GM21423 (cell line): ENCODE results near the gene UBB.
"Not testable (repeated sequence)": the region's sequence is repeated elsewhere in the genome, so short reads cannot be mapped to it uniquely, and the experiment has no call there.

ENCODE experiments used
- ATAC-seq: cut with Tn5 transposase; IDR thresholded peaks from one replicate; pipeline ENCODE4 v1.9.1; 2021; ENCODE audit warnings: mild to moderate bottlenecking, moderate library complexity; ENCODE audit not compliant: unreplicated experiment

The UBB gene

DNA sequence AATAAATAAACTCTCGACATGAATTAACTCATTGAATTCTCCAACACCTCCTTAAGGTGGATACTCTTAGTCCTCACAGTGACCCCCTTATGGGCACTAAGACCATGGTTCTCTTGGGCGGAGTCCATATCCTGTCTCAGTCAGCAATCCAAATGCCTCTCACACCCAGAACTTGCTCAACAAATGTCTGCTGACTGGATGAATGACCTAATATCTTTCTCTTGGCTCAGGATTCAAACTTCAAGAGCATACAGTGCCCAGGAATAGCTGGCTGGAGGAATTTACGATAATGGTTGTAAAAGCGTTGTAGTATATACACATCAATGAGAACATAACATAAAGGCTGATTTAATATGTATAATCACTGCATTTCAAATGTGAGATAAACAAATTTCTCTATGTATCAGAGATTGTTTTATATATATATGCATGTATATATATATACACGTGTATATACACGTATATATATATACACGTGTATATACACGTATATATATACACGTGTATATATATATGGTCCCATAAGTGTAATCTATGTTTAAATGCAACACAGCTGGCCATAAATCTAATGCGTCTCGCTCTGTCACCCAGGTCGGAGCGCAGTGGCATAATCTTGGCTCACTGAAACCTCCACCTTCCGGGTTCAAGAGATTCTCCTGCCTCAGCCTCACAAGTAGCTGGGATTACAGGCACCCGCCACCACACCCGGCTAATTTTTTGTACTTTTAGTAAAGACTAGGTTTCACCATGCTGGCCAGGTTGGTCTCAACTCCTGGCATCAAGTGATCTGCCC is 6.5 kb upstream of the UBB start:
- ATAC-seq: no peak

DNA sequence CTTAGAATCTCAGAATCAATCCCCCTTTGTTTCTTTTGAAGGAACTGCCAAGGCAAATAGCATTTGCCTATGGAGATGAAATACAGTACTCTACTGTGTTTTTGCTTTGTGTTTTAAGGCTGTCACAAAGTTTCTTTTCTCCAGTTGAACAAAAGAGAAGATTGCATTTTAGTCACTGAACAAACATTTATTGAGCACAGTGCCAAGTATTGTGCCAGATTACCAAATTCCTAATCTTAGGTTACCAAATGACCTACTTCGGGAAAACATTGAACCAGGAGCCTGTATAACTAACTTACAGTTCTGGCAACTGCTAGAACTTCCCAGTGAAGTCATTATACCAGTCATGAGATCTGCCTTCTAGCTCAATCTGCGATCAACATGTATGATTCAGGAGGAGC is 3.0 kb upstream of the UBB start:
- no peak for ATAC-seq

DNA sequence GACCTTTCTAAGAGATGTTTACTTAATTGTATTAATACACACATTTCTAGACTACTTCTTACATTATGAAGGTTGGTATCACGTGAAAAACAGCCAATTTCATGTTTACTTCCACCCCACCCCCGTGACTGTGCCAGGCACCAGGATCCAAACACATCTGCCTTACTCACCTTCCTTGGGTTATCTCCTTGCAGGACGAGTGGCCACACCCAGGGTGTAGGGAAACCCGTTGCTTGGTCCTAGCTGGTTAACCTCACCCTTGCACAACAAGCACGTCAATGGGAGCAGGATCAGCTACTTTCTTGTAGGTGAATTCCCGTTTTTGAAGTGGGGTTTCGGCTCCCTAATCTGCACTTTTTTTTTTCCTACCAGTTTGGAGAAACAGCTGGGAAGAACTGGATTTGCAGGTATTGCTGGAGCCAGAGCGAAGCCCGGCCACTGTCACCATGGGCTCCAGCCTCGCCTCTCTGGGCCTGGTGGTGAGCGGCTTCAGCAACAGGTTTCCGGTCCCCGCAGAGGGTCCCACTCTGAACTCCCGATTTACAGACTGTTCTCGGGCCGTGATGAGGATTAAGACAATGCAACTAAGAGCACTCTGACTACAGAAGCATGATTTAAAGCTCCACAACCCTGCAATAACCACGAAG is 2.1 kb upstream of the UBB start:
- no peak for ATAC-seq

DNA sequence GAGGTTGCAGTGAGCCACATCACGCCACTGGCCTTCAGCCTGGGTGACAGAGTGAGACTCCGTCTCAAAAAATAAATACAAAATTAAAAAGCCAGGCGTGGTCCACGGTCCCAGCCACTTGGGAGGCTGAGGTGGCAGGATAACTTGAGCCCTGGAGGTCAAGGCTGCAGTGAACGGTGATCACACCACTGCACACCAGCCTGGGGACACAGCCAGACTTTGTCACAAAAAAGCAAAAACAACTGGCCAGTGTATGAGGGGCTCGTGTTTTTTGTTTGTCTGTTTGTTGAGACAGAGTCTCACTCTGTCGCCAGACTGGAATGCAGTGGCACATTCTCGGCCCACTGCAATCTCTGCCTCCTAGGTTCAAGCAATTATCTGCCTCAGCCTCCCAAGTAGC is 1.2 kb upstream of the UBB start:
- ATAC-seq: no peak

DNA sequence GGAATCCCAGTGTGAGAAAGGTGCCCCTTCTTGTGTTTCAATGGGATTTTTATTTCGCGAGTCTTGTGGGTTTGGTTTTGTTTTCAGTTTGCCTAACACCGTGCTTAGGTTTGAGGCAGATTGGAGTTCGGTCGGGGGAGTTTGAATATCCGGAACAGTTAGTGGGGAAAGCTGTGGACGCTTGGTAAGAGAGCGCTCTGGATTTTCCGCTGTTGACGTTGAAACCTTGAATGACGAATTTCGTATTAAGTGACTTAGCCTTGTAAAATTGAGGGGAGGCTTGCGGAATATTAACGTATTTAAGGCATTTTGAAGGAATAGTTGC is 567 bp downstream of the UBB start:
- peak; percentile 7 for ATAC-seq

DNA sequence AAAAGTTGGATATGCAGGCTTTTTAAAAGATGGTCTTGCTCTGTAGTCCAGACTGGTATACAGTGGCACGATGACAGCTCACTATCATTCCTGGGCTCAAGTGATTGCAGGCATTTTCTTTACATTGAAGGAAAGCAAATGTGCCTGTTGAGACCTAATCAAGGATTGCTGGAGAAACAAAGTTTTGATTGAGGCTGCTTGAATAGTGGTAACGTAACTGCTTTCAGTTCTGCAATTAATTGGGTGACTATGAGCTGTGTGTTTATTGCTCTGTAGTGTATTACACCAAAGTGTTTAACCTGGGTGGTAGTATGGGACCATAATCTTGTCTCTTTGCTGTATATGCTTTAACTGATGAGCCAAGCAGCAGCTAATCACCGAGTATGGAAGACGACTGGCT is 2.3 kb downstream of the UBB start:
- no peak for ATAC-seq

DNA sequence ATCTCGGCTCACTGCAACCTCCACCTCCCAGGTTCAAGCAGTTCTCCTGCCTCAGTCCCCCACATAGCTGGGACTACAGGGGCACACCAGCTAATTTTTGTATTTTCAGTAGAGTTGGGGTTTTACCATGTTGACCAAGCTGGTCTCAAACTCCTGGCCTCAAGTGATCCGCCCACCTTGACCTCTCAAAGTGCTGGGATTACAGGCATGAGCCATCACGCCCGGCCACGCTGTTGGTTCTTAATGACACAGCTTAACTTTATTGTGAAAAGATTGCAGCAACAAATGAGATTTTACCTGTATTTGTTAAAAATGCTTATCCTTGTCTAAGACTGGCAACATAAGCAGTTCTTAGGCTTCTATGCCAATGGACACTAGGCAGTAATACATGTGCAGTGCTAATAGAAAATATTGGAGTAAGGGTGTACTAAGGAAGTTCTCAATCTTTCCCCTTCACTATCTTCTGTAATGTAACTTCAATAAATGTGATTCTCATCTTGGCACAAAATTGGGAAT is 2.9 kb downstream of the UBB start:
- ATAC-seq: no peak

DNA sequence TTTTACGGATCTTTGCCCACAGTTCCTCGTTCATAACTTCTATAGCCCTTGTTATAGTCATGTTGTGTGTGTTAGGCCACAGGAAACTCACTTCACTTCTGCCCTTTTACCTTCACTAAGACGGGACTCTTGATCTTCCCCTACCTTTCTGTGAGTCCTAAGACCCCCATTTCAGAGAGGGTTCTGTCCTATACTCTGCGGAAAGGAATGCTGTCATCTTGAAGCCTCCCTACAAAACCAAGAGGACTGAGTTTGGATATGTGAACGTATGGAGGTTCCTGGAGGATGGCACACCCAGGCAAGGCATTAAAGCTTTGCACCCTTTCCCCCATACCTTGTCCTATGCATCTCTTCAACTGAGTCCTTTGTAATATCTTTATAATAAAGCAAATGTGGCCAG is 3.7 kb downstream of the UBB start:
- no peak for ATAC-seq

DNA sequence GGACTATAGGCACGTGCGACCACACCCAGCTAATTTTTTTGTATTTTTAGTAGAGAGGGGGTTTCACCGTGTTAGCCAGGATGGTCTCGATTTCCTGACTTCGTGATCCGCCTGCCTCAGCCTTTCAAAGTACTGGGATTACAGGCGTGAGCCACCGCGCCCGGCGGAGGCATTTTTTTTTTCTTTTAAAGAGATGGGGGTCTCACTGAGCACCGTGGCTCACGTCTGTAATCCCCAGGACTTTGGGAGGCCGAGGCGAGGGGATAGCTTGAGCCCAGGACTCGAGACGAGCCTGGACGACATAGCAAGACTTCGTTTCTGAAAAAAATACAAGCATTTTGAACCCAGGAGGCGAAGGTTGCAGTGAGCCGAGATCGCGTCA is 5.2 kb downstream of the UBB start:
- not testable (repeated sequence) for ATAC-seq

DNA sequence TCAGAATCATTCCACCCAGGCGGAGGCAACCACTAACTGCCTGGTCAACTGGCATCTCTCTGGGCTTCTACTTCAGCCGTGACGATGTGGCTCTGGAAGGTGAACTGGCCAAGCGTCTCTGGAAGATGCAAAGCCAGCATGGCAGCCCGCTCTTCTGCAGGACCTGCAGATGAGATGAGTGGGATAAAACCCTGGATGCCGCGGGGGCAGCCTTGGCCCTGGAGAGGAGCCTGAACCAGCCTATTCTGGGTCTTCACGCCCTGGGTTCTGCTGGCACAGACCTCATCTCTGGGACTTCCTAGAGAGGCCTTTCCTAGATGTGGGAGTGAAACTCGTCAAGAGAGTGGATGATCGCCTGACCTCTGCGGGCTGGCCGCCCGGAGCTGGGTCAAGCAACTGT is 10.6 kb downstream of the UBB start:
- ATAC-seq: no peak

DNA sequence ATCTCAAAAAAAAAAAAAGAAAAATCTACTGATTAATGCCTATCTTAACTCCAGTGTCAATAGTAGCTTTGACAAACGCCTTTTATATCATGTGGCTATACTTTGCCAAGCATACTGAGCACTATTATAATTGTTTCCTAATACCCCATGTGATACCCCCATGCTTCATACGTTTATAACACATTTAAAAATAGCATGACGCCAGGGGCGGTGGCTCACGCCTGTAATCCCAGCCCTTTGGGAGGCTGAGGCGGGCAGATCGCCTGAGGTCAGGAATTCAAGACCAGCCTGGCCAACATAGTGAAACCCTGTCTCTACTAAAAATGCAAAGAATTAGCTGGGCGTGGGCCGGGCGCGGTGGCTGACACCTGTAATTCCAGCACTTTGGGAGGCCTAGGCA is 11.6 kb downstream of the UBB start:
- ATAC-seq: not testable (repeated sequence)

DNA sequence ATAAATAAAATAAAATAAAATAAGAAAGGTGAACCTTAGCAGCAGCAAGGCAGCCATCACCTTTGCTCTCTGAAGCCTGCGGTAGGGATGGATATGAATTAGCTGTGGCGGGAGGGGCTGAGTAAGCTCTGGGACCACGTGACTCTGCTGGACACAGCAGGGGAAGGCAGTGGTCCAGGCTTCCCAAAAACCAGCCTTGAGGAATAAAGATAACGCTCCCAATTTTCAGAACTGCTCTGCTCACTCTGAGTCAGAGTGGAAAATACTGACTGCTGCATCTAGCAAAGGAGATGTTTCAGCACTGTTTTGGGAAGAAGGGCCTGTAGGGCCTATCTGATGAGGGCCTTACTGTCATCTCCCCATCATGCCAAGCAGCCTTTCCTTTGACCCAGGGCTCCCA is 15.0 kb downstream of the UBB start:
- not testable (repeated sequence) for ATAC-seq

DNA sequence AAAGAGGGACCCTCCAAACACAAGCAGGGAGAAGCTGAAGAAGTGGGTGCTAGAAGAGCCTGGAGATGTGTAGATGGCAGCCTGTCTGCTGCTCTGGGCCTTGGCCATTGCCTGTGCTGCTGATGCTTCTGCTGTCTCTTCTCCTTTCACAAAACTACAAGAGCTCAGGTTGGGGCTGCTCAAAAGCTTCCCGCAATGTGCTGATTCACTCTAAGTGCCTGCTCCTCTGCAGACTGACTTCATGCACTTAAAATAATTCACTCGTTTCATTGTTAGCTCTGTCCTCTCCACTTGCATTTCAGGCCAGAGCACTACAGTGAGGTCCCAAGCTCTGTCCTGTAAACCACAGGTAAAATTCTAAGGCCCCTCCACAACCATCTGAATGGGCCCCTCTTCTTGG is 15.8 kb downstream of the UBB start:
- not testable (repeated sequence) for ATAC-seq

DNA sequence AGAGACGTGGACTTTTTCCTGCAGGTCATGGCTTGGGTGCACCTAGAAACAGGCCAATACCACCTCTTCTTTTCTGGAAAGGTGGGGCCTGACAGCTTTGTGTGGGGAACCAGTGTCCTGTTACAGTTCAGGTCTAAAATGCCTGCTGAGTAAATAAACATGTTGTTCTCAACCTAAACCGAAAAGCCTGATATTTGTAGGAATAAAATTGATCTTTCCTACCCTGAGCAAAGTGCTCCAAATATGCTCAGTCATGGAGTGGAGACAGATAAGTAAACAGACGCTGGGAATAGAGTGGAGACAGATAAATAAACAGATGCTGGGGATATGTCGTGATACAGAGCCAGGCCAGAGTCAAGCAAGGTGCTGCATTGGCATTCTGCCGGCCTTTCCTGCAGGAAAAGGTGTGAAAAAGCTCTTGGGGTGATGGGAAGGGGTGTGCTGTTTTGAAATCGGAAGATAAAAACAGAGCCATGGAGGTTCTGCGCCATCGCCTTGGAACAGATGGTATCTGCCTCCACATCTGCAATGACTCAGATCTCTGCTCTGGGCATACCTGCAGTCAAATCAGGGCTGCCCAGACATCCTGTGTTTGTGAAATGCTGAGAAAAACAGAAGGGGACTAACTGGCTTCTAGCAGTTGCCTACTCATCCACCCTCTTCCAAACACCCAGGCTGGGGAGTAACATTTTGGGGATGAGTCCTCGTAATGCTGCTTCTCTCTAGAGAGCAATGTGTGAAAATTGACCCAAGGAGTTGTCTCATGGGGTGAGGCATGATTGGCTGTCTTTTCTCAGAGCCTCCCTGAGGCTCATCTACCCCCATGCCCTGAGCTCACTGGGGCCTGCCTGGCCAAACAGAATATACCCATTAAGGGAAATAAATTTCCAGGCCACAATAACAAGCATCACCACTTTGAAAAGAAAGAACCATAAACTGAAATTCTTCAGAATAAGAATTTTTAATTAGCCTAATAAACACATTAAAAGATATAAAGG is 17.7 kb downstream of the UBB start:
- ATAC-seq: peak; percentile 88

DNA sequence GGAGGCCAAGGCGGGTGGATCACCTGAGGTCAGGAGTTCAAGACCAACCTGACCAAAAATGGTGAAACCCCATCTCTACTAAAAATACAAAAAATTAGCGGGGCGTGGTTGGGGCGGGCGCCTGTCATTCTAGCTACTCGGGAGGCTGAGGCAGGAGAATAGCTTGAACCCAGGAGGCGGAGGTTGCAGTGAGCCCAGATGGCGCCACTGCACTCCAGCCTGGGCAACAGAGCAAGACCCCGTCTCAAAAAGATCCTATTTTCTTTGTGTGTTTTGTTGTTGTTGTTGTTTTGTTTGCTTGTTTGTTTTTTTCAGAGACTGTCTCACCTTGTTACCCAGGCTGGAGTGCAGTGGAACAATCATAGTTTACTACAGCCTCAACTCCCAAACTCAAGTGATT is 23.0 kb downstream of the UBB start:
- not testable (repeated sequence) for ATAC-seq

DNA sequence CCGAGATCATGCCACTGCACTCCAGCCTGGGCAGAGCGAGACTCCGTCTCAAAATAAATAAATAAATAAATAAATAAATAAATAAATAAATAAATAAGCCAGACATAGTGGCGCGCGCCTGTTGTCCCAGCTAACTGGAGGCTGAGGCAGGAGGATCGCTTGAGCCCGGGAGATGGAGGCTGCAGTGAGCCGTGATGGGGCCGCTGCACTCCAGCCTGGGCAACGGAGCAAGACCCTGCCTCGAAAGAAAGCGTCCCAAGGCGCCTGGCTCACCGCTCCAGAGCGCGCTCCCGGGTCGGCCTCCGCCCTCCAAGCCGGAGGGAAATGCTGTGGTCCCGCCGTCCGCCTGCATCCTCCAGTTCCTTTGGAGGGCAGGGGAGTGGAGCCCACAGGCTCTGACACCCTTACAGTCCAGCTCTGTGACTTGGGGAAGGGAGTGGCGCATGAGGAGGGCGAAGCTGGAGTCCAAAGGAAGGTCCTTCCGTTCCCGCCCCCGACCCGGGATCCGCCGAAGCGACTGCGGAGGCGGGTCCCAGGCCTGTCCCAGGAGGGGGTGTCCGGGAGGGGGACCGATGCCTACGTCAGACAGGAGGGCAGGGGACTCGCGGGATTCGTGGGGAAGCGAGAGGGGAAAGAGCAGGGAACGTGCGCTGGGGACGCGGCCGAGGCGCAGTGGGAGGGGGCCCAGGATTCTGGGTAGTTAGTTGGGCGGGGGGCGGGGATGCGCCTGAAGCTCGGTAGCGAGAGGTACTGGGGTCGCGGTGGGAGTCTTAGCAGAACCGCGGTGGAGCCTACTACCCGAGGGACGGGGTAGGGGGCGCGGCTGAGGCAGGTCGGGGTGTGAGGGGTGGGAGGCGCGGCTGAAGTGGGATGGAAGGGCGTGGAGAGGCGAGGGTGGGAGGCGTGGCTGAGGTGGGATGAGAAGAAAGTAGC is 26.1 kb downstream of the UBB start:
- no peak for ATAC-seq

DNA sequence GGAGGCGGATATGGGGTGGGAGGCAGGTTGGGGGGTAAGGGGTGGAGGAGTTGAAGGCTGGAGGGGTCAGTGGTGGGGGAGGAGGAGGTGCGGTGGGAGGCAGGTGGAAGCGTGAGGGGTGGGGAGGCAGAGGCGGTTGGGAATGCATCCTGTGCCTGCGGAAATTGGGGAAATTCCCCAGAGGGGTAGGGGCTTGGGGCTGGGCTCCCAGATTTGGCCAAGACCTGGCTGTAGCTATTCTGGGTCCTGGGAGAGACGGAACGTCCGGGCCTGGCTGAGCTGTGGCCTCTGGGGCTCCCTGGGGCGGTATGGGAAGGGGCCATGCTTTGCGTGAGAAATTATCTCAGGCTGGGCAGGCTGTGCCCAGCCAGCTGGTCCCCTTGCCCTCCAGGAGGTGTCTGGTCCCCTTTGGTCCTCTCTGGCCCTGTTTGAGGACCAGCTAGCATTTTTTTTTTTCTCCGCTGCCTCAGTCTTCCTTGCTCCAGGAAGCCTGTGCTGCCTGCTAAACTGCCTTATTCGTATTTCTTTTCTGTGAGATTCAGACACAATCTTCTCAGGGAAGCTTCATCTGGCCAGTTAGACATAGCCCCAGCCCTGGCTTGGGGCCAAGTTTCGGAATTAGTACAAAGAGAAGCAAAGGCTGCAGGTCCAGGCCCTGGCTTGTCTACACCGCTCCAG is 27.2 kb downstream of the UBB start:
- ATAC-seq: peak; percentile 86

DNA sequence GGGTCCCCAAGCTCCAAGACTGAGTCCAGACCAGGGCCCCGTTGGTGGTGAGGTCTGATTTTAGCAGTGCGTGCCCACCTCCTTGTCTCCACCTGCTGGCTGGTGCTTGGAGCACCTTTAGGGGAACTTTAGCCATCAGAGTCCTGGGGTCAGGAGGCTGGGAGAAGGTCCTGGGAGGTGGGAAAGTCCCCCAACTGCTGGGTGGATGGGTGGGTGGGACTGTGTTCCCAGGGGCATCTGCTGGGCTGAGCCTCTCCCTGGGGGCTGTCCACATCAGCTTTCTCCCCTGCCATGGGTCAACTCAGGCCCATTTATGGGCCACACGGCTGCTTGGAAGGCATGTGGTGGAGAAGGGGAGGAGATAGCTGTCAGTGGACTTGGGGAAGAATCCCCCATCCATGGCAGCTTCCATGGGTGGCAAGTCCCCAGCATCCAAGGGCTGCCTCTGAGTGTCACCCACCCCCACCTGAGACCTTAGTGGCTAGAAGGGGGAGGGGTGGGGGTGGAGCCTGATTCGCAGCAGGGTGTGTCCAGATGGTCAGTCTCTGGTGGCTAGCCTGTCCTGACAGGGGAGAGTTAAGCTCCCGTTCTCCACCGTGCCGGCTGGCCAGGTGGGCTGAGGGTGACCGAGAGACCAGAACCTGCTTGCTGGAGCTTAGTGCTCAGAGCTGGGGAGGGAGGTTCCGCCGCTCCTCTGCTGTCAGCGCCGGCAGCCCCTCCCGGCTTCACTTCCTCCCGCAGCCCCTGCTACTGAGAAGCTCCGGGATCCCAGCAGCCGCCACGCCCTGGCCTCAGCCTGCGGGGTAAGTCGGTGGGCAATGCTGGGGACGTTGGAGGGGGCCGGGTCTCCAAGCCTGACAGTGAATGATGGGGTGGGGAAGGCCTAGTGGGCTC is 34.4 kb downstream of the UBB start, which contains the start of gene TRPV2:
TRPV2 (plus strand) TSS at position 541 of the 894 bp plus-strand sequence. CDS start 2,098 bp downstream, outside the sequence.
- peak; percentile 40 for ATAC-seq

DNA sequence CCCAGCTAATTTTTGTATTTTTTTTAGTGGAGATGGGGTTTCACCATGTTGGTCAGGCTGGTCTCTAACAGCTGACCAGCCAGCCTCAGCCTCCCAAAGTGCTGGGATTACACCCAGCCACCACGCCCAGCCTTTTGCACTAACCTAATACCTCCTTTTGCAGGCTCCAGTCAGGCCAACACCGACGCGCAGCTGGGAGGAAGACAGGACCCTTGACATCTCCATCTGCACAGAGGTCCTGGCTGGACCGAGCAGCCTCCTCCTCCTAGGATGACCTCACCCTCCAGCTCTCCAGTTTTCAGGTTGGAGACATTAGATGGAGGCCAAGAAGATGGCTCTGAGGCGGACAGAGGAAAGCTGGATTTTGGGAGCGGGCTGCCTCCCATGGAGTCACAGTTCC is 36.5 kb downstream of the UBB start:
- no peak for ATAC-seq
